Thymus (tissue), 11 donors: ENCODE data around the gene UNC13B. TPM values are rescaled to one million over a fixed set of nuclear protein-coding genes. Genes with fewer than 3 reads are reported as not detected.
"Not testable (repeated sequence)": the region's sequence is repeated elsewhere in the genome, so short reads cannot be mapped to it uniquely, and the experiment has no call there.

Experiments used
- DNase-seq, 9 donors: peaks; one replicate each; pipeline ENCODE4 v3.0.0-alpha.2; 2013; ENCODE audit warnings: low spot score in 9 of 9, low read depth in 6 of 9, missing footprints in 1 of 9
- H3K27ac ChIP-seq, 2 donors: one replicate each; pipeline ENCODE4 v1.5.1; 2013; ENCODE audit warnings: control low read depth in 1 of 2, low read depth in 1 of 2, low read length in 1 of 2, mild to moderate bottlenecking in 1 of 2, moderate library complexity in 1 of 2
- H3K27me3 ChIP-seq, 2 donors: one replicate each; pipeline ENCODE4 v1.5.1; 2013; ENCODE audit warnings: low read length in 1 of 2; ENCODE audit not compliant: control insufficient read depth in 2 of 2, insufficient read depth in 1 of 2
- H3K36me3 ChIP-seq, 2 donors: one replicate each; pipeline ENCODE4 v1.5.1; 2013; ENCODE audit warnings: low read length in 1 of 2, mild to moderate bottlenecking in 1 of 2, moderate library complexity in 1 of 2; ENCODE audit not compliant: control insufficient read depth in 2 of 2, insufficient read depth in 2 of 2
- H3K4me1 ChIP-seq, 2 donors: one replicate each; pipeline ENCODE4 v1.5.1; 2013; ENCODE audit warnings: low read length in 2 of 2; ENCODE audit not compliant: control insufficient read depth in 2 of 2, insufficient read depth in 2 of 2
- H3K4me3 ChIP-seq, 2 donors: one replicate each; pipeline ENCODE4 v1.5.1; 2013; ENCODE audit warnings: low read length in 2 of 2, control low read depth in 1 of 2, mild to moderate bottlenecking in 1 of 2
- H3K9me3 ChIP-seq, 2 donors: one replicate each; pipeline ENCODE4 v1.5.1; 2013; ENCODE audit warnings: low read length in 1 of 2, mild to moderate bottlenecking in 1 of 2; ENCODE audit not compliant: control insufficient read depth in 2 of 2, insufficient read depth in 1 of 2
- WGBS: extraction: QIAGEN DNeasy Blood & Tissue Kit; methylation state at CpG from one replicate; pipeline ENCODE4 v1.1.7; 2013; 5-methylcytosine and 5-hydroxymethylcytosine counted together
- polyA plus RNA-seq: library from polyadenylated mRNA; stranded (reverse); fragments of 200-250 nt; gene quantifications from one replicate; pipeline ENCODE4 v1.2.3, GENCODE V29; 2013
- total RNA-seq: library from RNA; stranded (reverse); fragments of 120-200 nt; gene quantifications from one replicate; pipeline ENCODE4 v1.2.4, GENCODE V29; 2013
- donor health status: healthy.

The UNC13B gene
- total and polyA plus RNA-seq, 2 donors: 3.5 to 6.9 TPM

GRCh38 chr9:35134920-35135319 is 26.9 kb upstream of the UNC13B start:
- Histone ChIP-seq H3K36me3 (no peaks in the 10 kb centered on the region), H3K27me3 (no peaks in the 10 kb centered on the region), H3K9me3 (peaks cover 0 to 3% of the 10 kb centered on the region in 2 donors), H3K27ac (no peak overlapping the region), H3K4me1 (no peaks in the 10 kb centered on the region), H3K4me3 (no peak overlapping the region)
- 97% methylated on average over 6 of the region's 6 CpGs for WGBS
- DNase-seq: no peak

GRCh38 chr9:35135988-35136387 is 25.8 kb upstream of the UNC13B start:
- Histone ChIP-seq H3K27ac (no peak overlapping the region), H3K36me3 (no peaks in the 10 kb centered on the region), H3K4me3 (no peak overlapping the region), H3K9me3 (peaks cover 0 to 3% of the 10 kb centered on the region in 2 donors), H3K27me3 (no peaks in the 10 kb centered on the region), H3K4me1 (no peaks in the 10 kb centered on the region)
- WGBS: 97% methylated on average over 7 of the region's 7 CpGs
- DNase-seq: no peak

- Histone ChIP-seq H3K27me3 (no peaks in the 10 kb centered on the region), H3K27ac (no peak overlapping the region), H3K36me3 (no peaks in the 10 kb centered on the region), H3K4me3 (no peak overlapping the region), H3K9me3 (peaks cover 2 to 10% of the 10 kb centered on the region in 2 donors), H3K4me1 (no peaks in the 10 kb centered on the region)
- 96% methylated on average over 8 of the region's 8 CpGs for WGBS
- no peak for DNase-seq
These were observed 24.9 kb upstream of the UNC13B start for GRCh38 chr9:35136866-35137265.

- 90% methylated on average over 2 of the region's 2 CpGs for WGBS
These were observed 21.7 kb upstream of the UNC13B start for GRCh38 chr9:35140093-35140492.

GRCh38 chr9:35142037-35142436 is 19.8 kb upstream of the UNC13B start:
- no peaks in the 10 kb centered on the region for H3K36me3 ChIP-seq
- H3K27me3 ChIP-seq: no peaks in the 10 kb centered on the region
- peaks cover 2 to 16% of the 10 kb centered on the region in 2 donors for H3K9me3 ChIP-seq
- no peak overlapping the region for H3K27ac ChIP-seq
- no peaks in the 10 kb centered on the region for H3K4me1 ChIP-seq
- DNase-seq: no peak
- WGBS: 97% methylated on average over 5 of the region's 5 CpGs
- H3K4me3 ChIP-seq: no peak overlapping the region

More at GRCh38 chr9:35140093-35140492, 21.7 kb upstream of the UNC13B start:
- no peaks in the 10 kb centered on the region for H3K27me3 ChIP-seq
- H3K27ac ChIP-seq: no peak overlapping the region
- H3K4me3 ChIP-seq: no peak overlapping the region
- no peaks in the 10 kb centered on the region for H3K4me1 ChIP-seq
- peaks cover 2 to 16% of the 10 kb centered on the region in 2 donors for H3K9me3 ChIP-seq
- no peaks in the 10 kb centered on the region for H3K36me3 ChIP-seq
- DNase-seq: no peak

GRCh38 chr9:35147941-35148563 is 13.8 kb upstream of the UNC13B start:
- WGBS: 84% methylated on average over 5 of the region's 5 CpGs
- not testable (repeated sequence) for H3K36me3 ChIP-seq, H3K27me3 ChIP-seq, H3K9me3 ChIP-seq, H3K4me3 ChIP-seq, H3K4me1 ChIP-seq, DNase-seq, H3K27ac ChIP-seq

- Histone ChIP-seq H3K4me1 (no peaks in the 10 kb centered on the region), H3K36me3 (no peaks in the 10 kb centered on the region), H3K27me3 (no peaks in the 10 kb centered on the region), H3K4me3 (no peak overlapping the region), H3K9me3 (peaks cover 0 to 6% of the 10 kb centered on the region in 2 donors), H3K27ac (no peak overlapping the region)
- DNase-seq: no peak
- 96% methylated on average over 9 of the region's 9 CpGs for WGBS
These were observed 8.9 kb upstream of the UNC13B start for GRCh38 chr9:35152926-35153325.

- H3K27me3 ChIP-seq: peaks cover 0 to 7% of the 10 kb centered on the region in 2 donors
- peaks cover 0 to 2% of the 10 kb centered on the region in 2 donors for H3K4me1 ChIP-seq
- no peak overlapping the region for H3K4me3 ChIP-seq
- H3K27ac ChIP-seq: no peak overlapping the region
- no peaks in the 10 kb centered on the region for H3K9me3 ChIP-seq
- H3K36me3 ChIP-seq: no peaks in the 10 kb centered on the region
- DNase-seq: no peak
These were observed 5.0 kb upstream of the UNC13B start for GRCh38 chr9:35156781-35157180.

GRCh38 chr9:35157836-35158235 is 4.0 kb upstream of the UNC13B start:
- H3K36me3 ChIP-seq, H3K4me1 ChIP-seq, H3K27ac ChIP-seq, H3K9me3 ChIP-seq, DNase-seq, H3K4me3 ChIP-seq: not testable (repeated sequence)
- WGBS: 90% methylated on average over 6 of the region's 6 CpGs
- peaks cover 4 to 17% of the 10 kb centered on the region in 2 donors for H3K27me3 ChIP-seq
